Thymus (tissue), 11 donors: ENCODE measurements around the gene TRMO. TPM values are rescaled to one million over a fixed set of nuclear protein-coding genes. Genes with fewer than 3 reads are reported as not detected.

ENCODE experiments used
- DNase-seq, 9 donors: peaks; one replicate each; pipeline ENCODE4 v3.0.0-alpha.2; 2013; ENCODE audit warnings: low spot score in 9 of 9, low read depth in 6 of 9, missing footprints in 1 of 9
- H3K27ac ChIP-seq, 2 donors: one replicate each; pipeline ENCODE4 v1.5.1; 2013; ENCODE audit warnings: control low read depth in 1 of 2, low read depth in 1 of 2, low read length in 1 of 2, mild to moderate bottlenecking in 1 of 2, moderate library complexity in 1 of 2
- H3K27me3 ChIP-seq, 2 donors: one replicate each; pipeline ENCODE4 v1.5.1; 2013; ENCODE audit warnings: low read length in 1 of 2; ENCODE audit not compliant: control insufficient read depth in 2 of 2, insufficient read depth in 1 of 2
- H3K36me3 ChIP-seq, 2 donors: one replicate each; pipeline ENCODE4 v1.5.1; 2013; ENCODE audit warnings: low read length in 1 of 2, mild to moderate bottlenecking in 1 of 2, moderate library complexity in 1 of 2; ENCODE audit not compliant: control insufficient read depth in 2 of 2, insufficient read depth in 2 of 2
- H3K4me1 ChIP-seq, 2 donors: one replicate each; pipeline ENCODE4 v1.5.1; 2013; ENCODE audit warnings: low read length in 2 of 2; ENCODE audit not compliant: control insufficient read depth in 2 of 2, insufficient read depth in 2 of 2
- H3K4me3 ChIP-seq, 2 donors: one replicate each; pipeline ENCODE4 v1.5.1; 2013; ENCODE audit warnings: low read length in 2 of 2, control low read depth in 1 of 2, mild to moderate bottlenecking in 1 of 2
- H3K9me3 ChIP-seq, 2 donors: one replicate each; pipeline ENCODE4 v1.5.1; 2013; ENCODE audit warnings: low read length in 1 of 2, mild to moderate bottlenecking in 1 of 2; ENCODE audit not compliant: control insufficient read depth in 2 of 2, insufficient read depth in 1 of 2
- WGBS: extraction: QIAGEN DNeasy Blood & Tissue Kit; methylation state at CpG from one replicate; pipeline ENCODE4 v1.1.7; 2013; 5-methylcytosine and 5-hydroxymethylcytosine counted together
- polyA plus RNA-seq: library from polyadenylated mRNA; stranded (reverse); fragments of 200-250 nt; gene quantifications from one replicate; pipeline ENCODE4 v1.2.3, GENCODE V29; 2013
- total RNA-seq: library from RNA; stranded (reverse); fragments of 120-200 nt; gene quantifications from one replicate; pipeline ENCODE4 v1.2.4, GENCODE V29; 2013
- donor health status: healthy.

The TRMO gene
- total and polyA plus RNA-seq, 2 donors: 19.8 to 28.5 TPM

- 94% methylated on average over 3 of the region's 3 CpGs for WGBS
- Histone ChIP-seq H3K4me3 (no peak overlapping the region), H3K27me3 (no peaks in the 10 kb centered on the region)
Observed at GRCh38 chr9:97944612-97945011, 22.3 kb upstream of the TRMO start.

GRCh38 chr9:97943308-97943855 lies 21.1 kb upstream of the TRMO start:
- Histone ChIP-seq H3K27me3 (no peaks in the 10 kb centered on the region), H3K9me3 (no peaks in the 10 kb centered on the region), H3K27ac (no peak overlapping the region), H3K4me1 (peaks cover under 1 to 1% of the 10 kb centered on the region in 2 donors), H3K36me3 (no peaks in the 10 kb centered on the region), H3K4me3 (no peak overlapping the region)
- no peak for DNase-seq

More at GRCh38 chr9:97944612-97945011, 22.3 kb upstream of the TRMO start:
- H3K9me3 ChIP-seq: no peaks in the 10 kb centered on the region
- no peak for DNase-seq
- H3K27ac ChIP-seq: no peak overlapping the region
- H3K36me3 ChIP-seq: no peaks in the 10 kb centered on the region
- no peaks in the 10 kb centered on the region for H3K4me1 ChIP-seq

GRCh38 chr9:97941323-97941722 lies 19.0 kb upstream of the TRMO start:
- H3K27me3 ChIP-seq: no peaks in the 10 kb centered on the region
- H3K27ac ChIP-seq: no peak overlapping the region
- H3K4me1 ChIP-seq: peaks cover 7% of the 10 kb centered on the region in 2 donors
- H3K4me3 ChIP-seq: no peak overlapping the region
- H3K9me3 ChIP-seq: no peaks in the 10 kb centered on the region
- WGBS: 97% methylated on average over 1 of the region's 1 CpG
- H3K36me3 ChIP-seq: no peaks in the 10 kb centered on the region
- no peak for DNase-seq

GRCh38 chr9:97940741-97941140 lies 18.4 kb upstream of the TRMO start:
- peaks cover 7 to 9% of the 10 kb centered on the region in 2 donors for H3K4me1 ChIP-seq
- no peak overlapping the region for H3K27ac ChIP-seq
- no peak for DNase-seq
- WGBS: 96% methylated on average over 3 of the region's 3 CpGs
- H3K4me3 ChIP-seq: no peak overlapping the region
- no peaks in the 10 kb centered on the region for H3K27me3 ChIP-seq
- no peaks in the 10 kb centered on the region for H3K9me3 ChIP-seq
- no peaks in the 10 kb centered on the region for H3K36me3 ChIP-seq

- Histone ChIP-seq H3K4me3 (no peak overlapping the region), H3K27me3 (no peaks in the 10 kb centered on the region), H3K36me3 (no peaks in the 10 kb centered on the region), H3K4me1 (peaks cover 11 to 14% of the 10 kb centered on the region in 2 donors), H3K27ac (no peak overlapping the region), H3K9me3 (no peaks in the 10 kb centered on the region)
- DNase-seq: no peak
Observed at GRCh38 chr9:97940233-97940632, 17.9 kb upstream of the TRMO start.

- H3K27ac ChIP-seq: peak within 1 kb of the TSS; percentile 67 to 70
- H3K27me3 ChIP-seq: no peaks in the 10 kb centered on the region
- no peaks in the 10 kb centered on the region for H3K36me3 ChIP-seq
- peaks cover 15 to 26% of the 10 kb centered on the region in 2 donors for H3K4me1 ChIP-seq
- DNase-seq: peak in 4 of 9 donors; percentile 51 to 82 (median 56)
- 5% methylated on average over 3 of the region's 3 CpGs for WGBS
- peak within 1 kb of the TSS; percentile 12 to 15 for H3K4me3 ChIP-seq
- H3K9me3 ChIP-seq: no peaks in the 10 kb centered on the region
Observed at GRCh38 chr9:97938081-97938644, 15.9 kb upstream of the TRMO start, which contains the start of gene HEMGN. HEMGN (minus strand) TSS chr9:97938172; CDS start chr9:97938136, 36 bp downstream.

- Histone ChIP-seq H3K36me3 (no peaks in the 10 kb centered on the region), H3K4me3 (peak overlapping the region in 1 of 2 donors; percentile 2), H3K27me3 (no peaks in the 10 kb centered on the region), H3K4me1 (peaks cover 15 to 26% of the 10 kb centered on the region in 2 donors), H3K27ac (no peak overlapping the region), H3K9me3 (no peaks in the 10 kb centered on the region)
- DNase-seq: no peak
Observed at GRCh38 chr9:97936998-97937397, 14.7 kb upstream of the TRMO start.

- DNase-seq: peak in 2 of 9 donors; percentile 41 to 67
- no peak overlapping the region for H3K4me3 ChIP-seq
Observed at GRCh38 chr9:97935276-97935675, 13.0 kb upstream of the TRMO start.

GRCh38 chr9:97934321-97935115 lies 12.2 kb upstream of the TRMO start:
- peak overlapping the region in 1 of 2 donors; percentile 85 for H3K27ac ChIP-seq
- DNase-seq: peak in 2 of 9 donors; percentile 37 to 60
- WGBS: 29% methylated on average over 6 of the region's 6 CpGs
- no peaks in the 10 kb centered on the region for H3K9me3 ChIP-seq
- peaks cover 27 to 45% of the 10 kb centered on the region in 2 donors for H3K4me1 ChIP-seq
- H3K27me3 ChIP-seq: no peaks in the 10 kb centered on the region
- H3K4me3 ChIP-seq: no peak overlapping the region
- H3K36me3 ChIP-seq: peaks cover 0 to 5% of the 10 kb centered on the region in 2 donors

More at GRCh38 chr9:97935276-97935675, 13.0 kb upstream of the TRMO start:
- no peaks in the 10 kb centered on the region for H3K27me3 ChIP-seq
- H3K4me1 ChIP-seq: peaks cover 26 to 43% of the 10 kb centered on the region in 2 donors
- no peaks in the 10 kb centered on the region for H3K9me3 ChIP-seq
- H3K27ac ChIP-seq: peak overlapping the region; percentile 74 to 85
- WGBS: 100% methylated on average over 1 of the region's 1 CpG
- H3K36me3 ChIP-seq: peaks cover 0 to 5% of the 10 kb centered on the region in 2 donors
